Measurements from ENCODE around the gene TBX4.
"Not testable (repeated sequence)": the region's sequence is repeated elsewhere in the genome, so short reads cannot be mapped to it uniquely, and the experiment has no call there.

The TBX4 gene

GRCh38 chr17:61508912-61509311 is 56.7 kb downstream of the TBX4 start:
- no peak overlapping the region for H3K4me3 ChIP-seq
- TF ChIP-seq, protein P1, sequence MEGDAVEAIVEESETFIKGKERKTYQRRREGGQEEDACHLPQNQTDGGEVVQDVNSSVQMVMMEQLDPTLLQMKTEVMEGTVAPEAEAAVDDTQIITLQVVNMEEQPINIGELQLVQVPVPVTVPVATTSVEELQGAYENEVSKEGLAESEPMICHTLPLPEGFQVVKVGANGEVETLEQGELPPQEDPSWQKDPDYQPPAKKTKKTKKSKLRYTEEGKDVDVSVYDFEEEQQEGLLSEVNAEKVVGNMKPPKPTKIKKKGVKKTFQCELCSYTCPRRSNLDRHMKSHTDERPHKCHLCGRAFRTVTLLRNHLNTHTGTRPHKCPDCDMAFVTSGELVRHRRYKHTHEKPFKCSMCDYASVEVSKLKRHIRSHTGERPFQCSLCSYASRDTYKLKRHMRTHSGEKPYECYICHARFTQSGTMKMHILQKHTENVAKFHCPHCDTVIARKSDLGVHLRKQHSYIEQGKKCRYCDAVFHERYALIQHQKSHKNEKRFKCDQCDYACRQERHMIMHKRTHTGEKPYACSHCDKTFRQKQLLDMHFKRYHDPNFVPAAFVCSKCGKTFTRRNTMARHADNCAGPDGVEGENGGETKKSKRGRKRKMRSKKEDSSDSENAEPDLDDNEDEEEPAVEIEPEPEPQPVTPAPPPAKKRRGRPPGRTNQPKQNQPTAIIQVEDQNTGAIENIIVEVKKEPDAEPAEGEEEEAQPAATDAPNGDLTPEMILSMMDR (IDR thresholded peaks at IDR 0.05): no peak
- no peak overlapping the region for H3K27ac ChIP-seq
- DNase-seq (ENCODE audit: low spot score): no peak

DNA sequence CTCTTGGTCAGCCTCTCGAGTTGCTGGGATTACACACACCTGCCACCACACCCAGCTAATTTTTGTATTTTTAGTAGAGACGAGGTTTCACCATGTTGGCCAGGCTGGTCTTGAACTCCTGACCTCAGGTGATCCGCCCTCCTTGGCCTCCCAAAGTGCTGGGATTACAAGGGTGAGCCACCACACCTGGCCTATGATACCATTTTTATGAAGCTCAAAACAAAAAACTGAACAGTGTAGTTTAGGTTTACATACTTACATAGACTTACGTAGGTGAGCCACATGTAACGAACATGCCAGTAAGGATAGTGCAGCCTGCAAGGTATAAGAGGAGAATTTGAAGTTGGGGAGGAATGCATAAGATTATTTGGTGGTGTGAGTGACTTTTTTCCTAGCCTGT is 57.2 kb downstream of the TBX4 start:
- H3K4me3 ChIP-seq; H3K27ac ChIP-seq; DNase-seq (ENCODE audit: low spot score): not testable (repeated sequence)

- no peak for DNase-seq (ENCODE audit: low spot score)
- TF ChIP-seq, protein P1 (IDR thresholded peaks at IDR 0.05): no peak
- Histone ChIP-seq H3K27ac (no peak overlapping the region), H3K4me3 (no peak overlapping the region)
Observed at GRCh38 chr17:61510237-61510636, 58.0 kb downstream of the TBX4 start.

DNA sequence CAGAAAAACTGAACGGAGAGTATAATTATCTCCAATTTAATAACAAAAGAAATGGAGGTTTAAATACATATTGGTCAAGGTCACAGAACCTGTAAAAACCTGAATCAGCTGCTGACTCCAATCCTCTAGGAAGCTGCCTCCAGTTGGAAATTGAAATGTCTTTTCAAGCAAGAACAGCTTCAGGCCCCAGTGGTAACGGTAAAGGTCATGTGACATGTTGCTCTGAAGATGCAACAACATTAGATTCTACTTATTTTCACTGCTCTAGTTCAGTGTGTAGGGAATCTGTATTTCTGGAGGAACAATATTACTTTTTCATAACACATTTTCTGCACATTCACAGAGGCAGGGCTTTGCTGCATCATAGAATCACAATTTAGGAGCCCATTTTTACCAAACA is 58.8 kb downstream of the TBX4 start:
- TF ChIP-seq, protein P1 (IDR thresholded peaks at IDR 0.05): no peak
- Histone ChIP-seq H3K4me3 (no peak overlapping the region), H3K27ac (no peak overlapping the region)
- DNase-seq (ENCODE audit: low spot score): no peak

DNA sequence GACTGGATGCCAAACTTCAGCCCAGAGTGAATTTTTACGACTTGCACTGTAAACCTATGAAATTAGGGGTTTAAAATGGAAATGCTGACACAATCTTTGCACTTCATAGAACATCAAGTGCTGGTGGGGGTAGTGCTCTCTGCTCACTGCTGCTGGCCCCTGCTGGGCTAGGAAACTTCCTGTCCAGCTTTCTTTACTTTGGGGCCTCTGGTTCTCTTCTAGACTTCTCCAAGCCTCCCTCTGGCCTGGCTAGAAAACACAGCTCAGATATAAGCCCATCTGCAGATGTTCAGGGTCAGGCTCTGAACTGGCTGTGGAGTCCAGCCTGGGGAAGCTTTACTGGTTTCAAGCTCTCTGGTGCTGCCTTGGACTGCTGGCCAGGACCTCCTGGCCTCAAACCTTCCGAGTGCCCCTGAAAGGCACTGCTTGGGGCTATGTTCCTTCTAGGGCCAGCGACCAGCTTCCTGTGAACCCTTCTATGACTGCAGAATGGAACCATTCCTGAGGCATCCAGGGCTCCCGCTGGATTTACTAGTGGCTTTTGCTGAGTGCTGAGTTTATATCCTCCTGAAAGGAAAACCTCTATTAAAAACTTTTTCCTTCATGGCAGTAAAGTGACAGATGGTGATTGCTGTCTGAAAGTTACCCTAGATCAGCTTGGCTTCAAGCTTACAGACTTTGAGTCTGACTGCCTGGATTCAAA is 59.4 kb downstream of the TBX4 start:
- H3K27ac ChIP-seq: no peak overlapping the region
- H3K4me3 ChIP-seq: no peak overlapping the region
- TF ChIP-seq, protein P1 (IDR thresholded peaks at IDR 0.05): no peak
- DNase-seq (ENCODE audit: low spot score): no peak

DNA sequence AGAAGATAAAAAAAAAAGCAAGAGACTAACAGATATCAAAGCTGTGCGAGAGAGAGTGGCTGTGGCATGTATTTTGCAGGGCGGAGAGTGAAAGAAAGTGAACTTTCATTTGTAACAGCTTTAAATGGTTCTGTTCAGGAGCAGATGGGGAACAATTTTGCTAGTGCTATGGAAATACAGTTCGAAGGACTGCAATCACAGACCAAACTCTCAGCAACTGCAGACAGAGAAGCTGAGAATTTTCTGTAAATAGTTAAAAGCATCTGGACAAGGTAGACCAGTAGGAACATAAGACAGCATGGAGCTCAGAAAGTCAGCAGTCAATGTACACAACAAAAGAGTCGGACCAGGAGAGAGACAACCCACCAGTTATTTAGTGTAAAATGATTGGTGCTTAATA is 62.3 kb downstream of the TBX4 start:
- TF ChIP-seq, protein P1 (IDR thresholded peaks at IDR 0.05): no peak
- DNase-seq (ENCODE audit: low spot score): no peak

GRCh38 chr17:61517265-61517664 is 65.0 kb downstream of the TBX4 start:
- Histone ChIP-seq H3K4me3 (no peak overlapping the region), H3K27ac (no peak overlapping the region)
- TF ChIP-seq, protein P1 (IDR thresholded peaks at IDR 0.05): no peak
- no peak for DNase-seq (ENCODE audit: low spot score)

More for the DNA sequence above, 62.3 kb downstream of the TBX4 start:
- Histone ChIP-seq H3K4me3 (no peak overlapping the region), H3K27ac (no peak overlapping the region)

Data from coronary artery (tissue), 2 donors.